Tibial artery (tissue), 4 donors: ENCODE results near the gene CTNNA2.

ENCODE experiments used
- DNase-seq, 2 donors: peaks; one replicate each; pipeline ENCODE4 v3.0.0-alpha.2; 2019
- H3K27ac ChIP-seq, 2 donors: fragments of 200-600 bp; sonication (generic) in 1 of 2; 1 replicate in 1 of 2; 2 replicates in 1 of 2; pipeline ENCODE4 v1.5.1; 2018 to 2019; ENCODE audit warnings: mild to moderate bottlenecking in 1 of 2
- H3K27me3 ChIP-seq, 2 donors: fragments of 200-600 bp; sonication (generic) in 1 of 2; one replicate each; pipeline versions ENCODE4 v1.5.1 to v1.6.0; 2016 to 2019
- H3K36me3 ChIP-seq, 3 donors: fragments of 200-600 bp; sonication (generic) in 2 of 3; one replicate each; pipeline ENCODE4 v1.5.1; 2016 to 2019; ENCODE audit warnings: mild to moderate bottlenecking in 2 of 3
- H3K4me1 ChIP-seq, 4 donors: fragments of 200-600 bp; sonication (generic) in 2 of 4; 1 replicate in 3 of 4; 2 replicates in 1 of 4; pipeline ENCODE4 v1.5.1; 2016 to 2019
- H3K4me3 ChIP-seq, 2 donors: fragments of 200-600 bp; sonication (generic) in 1 of 2; 1 replicate in 1 of 2; 2 replicates in 1 of 2; pipeline ENCODE4 v1.5.1; 2018 to 2019; ENCODE audit warnings: mild to moderate bottlenecking in 2 of 2
- H3K9me3 ChIP-seq, 3 donors: fragments of 200-600 bp; sonication (generic) in 1 of 3; one replicate each; pipeline ENCODE4 v1.5.1; 2016 to 2019
- intact Hi-C: fragments of 100-400 bp; cut with DNase I; formaldehyde crosslinking; loops from one replicate; pipeline ENCODE4 v1.15.0; 2023; ENCODE audit warnings: low total_unique reads
- TF ChIP-seq, protein P1 (sequence below), 2 experiments: fragments of 200-600 bp in 1 of 2; fragments of 450-650 bp in 1 of 2; IDR thresholded peaks; one replicate each; pipeline ENCODE4 v1.5.1; 2017 to 2019; ENCODE audit warnings: antibody characterized with exemption in 2 of 2, mild to moderate bottlenecking in 1 of 2, moderate library complexity in 1 of 2

Gene CTNNA2

DNA sequence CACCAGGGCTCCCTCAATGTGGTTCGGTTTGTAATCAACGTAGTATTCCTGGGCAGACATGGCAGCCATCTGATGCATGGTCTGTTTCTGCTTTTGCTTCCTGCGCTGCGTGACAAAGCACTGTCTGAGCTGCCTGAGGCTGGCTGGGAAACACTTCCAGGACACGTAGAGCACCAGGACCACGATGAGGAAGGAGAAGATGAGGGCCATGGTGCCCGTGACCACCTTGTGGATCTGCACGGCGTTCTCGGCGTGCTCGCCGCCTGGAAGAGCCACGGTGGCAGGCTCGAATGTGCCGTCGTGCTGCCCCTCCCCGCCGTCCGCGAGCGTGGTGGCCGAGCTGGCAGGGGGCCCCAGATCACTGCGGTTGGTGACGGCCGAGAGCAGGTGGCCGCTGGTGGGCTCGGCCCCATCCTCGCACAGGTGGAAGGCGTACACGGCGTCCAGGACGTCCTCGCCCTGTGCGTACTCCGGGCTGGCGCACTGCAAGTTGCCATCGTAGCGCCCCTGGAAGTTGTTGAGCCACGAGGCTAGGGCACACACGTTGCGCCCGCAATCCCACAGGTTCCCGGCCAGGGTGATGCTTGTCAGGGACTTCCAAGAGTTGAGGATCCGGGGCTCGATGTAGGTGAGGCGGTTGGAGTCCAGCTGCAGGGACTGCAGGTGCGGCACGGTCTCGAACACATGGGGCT is 789.6 kb downstream of the CTNNA2 start:
- H3K27ac ChIP-seq = no peak overlapping the region
- DNase-seq = no peak

GRCh38 chr2:80303006-80303908 is 790.4 kb downstream of the CTNNA2 start:
- no peaks in the 10 kb centered on the region for H3K36me3 ChIP-seq
- peaks cover 0 to 17% (median 6%) of the 10 kb centered on the region in 4 donors for H3K4me1 ChIP-seq
- DNase-seq = no peak
- TF ChIP-seq, protein P1, sequence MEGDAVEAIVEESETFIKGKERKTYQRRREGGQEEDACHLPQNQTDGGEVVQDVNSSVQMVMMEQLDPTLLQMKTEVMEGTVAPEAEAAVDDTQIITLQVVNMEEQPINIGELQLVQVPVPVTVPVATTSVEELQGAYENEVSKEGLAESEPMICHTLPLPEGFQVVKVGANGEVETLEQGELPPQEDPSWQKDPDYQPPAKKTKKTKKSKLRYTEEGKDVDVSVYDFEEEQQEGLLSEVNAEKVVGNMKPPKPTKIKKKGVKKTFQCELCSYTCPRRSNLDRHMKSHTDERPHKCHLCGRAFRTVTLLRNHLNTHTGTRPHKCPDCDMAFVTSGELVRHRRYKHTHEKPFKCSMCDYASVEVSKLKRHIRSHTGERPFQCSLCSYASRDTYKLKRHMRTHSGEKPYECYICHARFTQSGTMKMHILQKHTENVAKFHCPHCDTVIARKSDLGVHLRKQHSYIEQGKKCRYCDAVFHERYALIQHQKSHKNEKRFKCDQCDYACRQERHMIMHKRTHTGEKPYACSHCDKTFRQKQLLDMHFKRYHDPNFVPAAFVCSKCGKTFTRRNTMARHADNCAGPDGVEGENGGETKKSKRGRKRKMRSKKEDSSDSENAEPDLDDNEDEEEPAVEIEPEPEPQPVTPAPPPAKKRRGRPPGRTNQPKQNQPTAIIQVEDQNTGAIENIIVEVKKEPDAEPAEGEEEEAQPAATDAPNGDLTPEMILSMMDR (IDR thresholded peaks at IDR 0.05) = no peak
- no peak overlapping the region for H3K27ac ChIP-seq
- H3K4me3 ChIP-seq = no peak overlapping the region
- peaks cover 0 to 35% of the 10 kb centered on the region in 2 donors for H3K27me3 ChIP-seq
- intact Hi-C loops = no loop called here
- no peaks in the 10 kb centered on the region for H3K9me3 ChIP-seq

More for the DNA sequence above, 789.6 kb downstream of the CTNNA2 start:
- no peaks in the 10 kb centered on the region for H3K36me3 ChIP-seq
- no peak overlapping the region for H3K4me3 ChIP-seq
- TF ChIP-seq, protein P1 (IDR thresholded peaks at IDR 0.05) = no peak
- intact Hi-C loops = no loop called here
- H3K9me3 ChIP-seq = no peaks in the 10 kb centered on the region
- H3K27me3 ChIP-seq = peaks cover 0 to 35% of the 10 kb centered on the region in 2 donors
- peaks cover 0 to 17% (median 6%) of the 10 kb centered on the region in 4 donors for H3K4me1 ChIP-seq

DNA sequence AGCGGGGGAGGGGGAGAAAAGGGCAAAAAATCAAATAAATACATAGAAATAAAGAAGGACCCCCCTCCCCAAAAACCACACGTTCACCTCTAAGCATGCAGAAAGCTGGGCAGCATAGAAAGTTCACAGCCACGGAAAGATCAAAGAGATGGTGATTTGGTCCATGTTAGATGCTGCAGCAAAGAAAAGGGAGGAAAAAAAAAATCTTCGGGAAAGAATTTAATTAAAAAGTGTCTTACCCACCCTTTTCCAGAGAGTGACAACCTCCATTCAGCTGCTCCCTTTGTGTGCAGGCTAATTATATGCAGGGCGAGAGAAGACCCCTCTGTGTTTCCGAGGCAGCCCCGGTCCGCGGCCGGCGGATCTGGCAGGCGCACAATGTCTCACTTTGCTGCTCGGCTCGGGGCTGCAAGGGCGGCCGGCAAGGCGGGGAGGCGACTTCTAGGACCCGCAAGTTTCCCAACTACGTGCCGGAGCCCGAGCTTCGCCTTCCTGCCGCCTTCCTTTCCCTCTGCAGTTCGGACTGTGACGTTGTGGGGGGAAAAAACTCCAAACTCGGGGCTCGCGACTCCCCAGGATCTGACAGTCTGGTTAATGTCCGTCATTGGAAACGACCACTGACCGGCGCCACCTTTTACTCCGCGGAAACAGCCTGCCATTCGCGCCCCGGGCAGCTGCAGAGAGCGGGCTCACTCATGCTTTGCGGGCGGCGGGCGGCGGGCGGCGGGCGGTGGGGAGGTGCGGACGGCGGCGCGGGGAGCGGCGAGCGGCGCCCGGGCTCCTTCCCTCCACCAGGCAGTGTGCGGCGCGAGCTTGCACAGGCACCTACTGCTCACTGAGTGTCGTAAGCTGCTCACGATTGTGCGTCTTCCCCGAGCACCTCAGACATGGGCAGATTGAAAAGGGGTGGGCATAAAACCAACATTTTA is 791.3 kb downstream of the CTNNA2 start, which contains the start of gene LRRTM1:
LRRTM1 (minus strand) TSS at position 844 of the 929 bp plus-strand sequence. CDS start 933 bp downstream, outside the sequence.
- DNase-seq = no peak
- peaks cover 0 to 17% (median 6%) of the 10 kb centered on the region in 4 donors for H3K4me1 ChIP-seq
- no peaks in the 10 kb centered on the region for H3K36me3 ChIP-seq
- TF ChIP-seq, protein P1 (IDR thresholded peaks at IDR 0.05) = no peak
- intact Hi-C loops = no loop called here
- no peaks in the 10 kb centered on the region for H3K9me3 ChIP-seq
- H3K27me3 ChIP-seq = peaks cover 0 to 34% of the 10 kb centered on the region in 2 donors
- peak within 1 kb of the TSS in 1 of 2 donors; percentile 8 for H3K4me3 ChIP-seq
- no peak within 1 kb of the TSS for H3K27ac ChIP-seq

DNA sequence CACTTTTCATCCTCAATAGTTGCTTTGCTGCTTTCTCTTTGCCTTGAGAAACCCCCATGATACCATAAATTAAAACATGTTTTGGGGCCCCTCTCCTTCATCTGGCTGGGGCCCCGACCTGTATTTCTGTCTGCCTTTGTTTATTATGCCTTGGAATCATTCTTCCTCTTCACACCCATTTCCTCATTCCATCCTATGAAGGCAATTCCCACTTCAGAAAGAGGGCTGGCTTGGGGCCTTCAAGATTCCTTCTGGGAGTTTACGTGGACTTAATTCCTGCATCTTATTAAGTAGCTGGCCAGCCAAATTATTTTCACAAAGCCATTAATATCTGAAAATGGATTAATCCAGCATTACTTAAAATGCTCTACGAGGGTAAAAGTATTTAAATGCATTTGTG is 798.5 kb downstream of the CTNNA2 start:
- Histone ChIP-seq H3K27me3 (no peaks in the 10 kb centered on the region), H3K27ac (no peak overlapping the region), H3K4me1 (no peaks in the 10 kb centered on the region), H3K4me3 (no peak overlapping the region), H3K36me3 (no peaks in the 10 kb centered on the region), H3K9me3 (no peaks in the 10 kb centered on the region)
- intact Hi-C loops = no loop called here
- TF ChIP-seq, protein P1 (IDR thresholded peaks at IDR 0.05) = no peak
- DNase-seq = no peak

- TF ChIP-seq, protein P1 (IDR thresholded peaks at IDR 0.05) = no peak
- H3K9me3 ChIP-seq = no peaks in the 10 kb centered on the region
- no peak overlapping the region for H3K4me3 ChIP-seq
- intact Hi-C loops = no loop called here
- no peaks in the 10 kb centered on the region for H3K4me1 ChIP-seq
- no peaks in the 10 kb centered on the region for H3K27me3 ChIP-seq
- H3K36me3 ChIP-seq = no peaks in the 10 kb centered on the region
- H3K27ac ChIP-seq = no peak overlapping the region
- DNase-seq = no peak
Measured at GRCh38 chr2:80312282-80312839, 799.5 kb downstream of the CTNNA2 start.
